HG02870 (cell line): Measurements from ENCODE around the gene ADAMTS8.

Experiments used
- ATAC-seq: cut with Tn5 transposase; IDR thresholded peaks from one replicate; pipeline ENCODE4 v1.9.1; 2021; ENCODE audit warnings: mild to moderate bottlenecking, moderate library complexity; ENCODE audit not compliant: unreplicated experiment

ADAMTS8 gene, protein sequence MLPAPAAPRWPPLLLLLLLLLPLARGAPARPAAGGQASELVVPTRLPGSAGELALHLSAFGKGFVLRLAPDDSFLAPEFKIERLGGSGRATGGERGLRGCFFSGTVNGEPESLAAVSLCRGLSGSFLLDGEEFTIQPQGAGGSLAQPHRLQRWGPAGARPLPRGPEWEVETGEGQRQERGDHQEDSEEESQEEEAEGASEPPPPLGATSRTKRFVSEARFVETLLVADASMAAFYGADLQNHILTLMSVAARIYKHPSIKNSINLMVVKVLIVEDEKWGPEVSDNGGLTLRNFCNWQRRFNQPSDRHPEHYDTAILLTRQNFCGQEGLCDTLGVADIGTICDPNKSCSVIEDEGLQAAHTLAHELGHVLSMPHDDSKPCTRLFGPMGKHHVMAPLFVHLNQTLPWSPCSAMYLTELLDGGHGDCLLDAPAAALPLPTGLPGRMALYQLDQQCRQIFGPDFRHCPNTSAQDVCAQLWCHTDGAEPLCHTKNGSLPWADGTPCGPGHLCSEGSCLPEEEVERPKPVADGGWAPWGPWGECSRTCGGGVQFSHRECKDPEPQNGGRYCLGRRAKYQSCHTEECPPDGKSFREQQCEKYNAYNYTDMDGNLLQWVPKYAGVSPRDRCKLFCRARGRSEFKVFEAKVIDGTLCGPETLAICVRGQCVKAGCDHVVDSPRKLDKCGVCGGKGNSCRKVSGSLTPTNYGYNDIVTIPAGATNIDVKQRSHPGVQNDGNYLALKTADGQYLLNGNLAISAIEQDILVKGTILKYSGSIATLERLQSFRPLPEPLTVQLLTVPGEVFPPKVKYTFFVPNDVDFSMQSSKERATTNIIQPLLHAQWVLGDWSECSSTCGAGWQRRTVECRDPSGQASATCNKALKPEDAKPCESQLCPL

DNA sequence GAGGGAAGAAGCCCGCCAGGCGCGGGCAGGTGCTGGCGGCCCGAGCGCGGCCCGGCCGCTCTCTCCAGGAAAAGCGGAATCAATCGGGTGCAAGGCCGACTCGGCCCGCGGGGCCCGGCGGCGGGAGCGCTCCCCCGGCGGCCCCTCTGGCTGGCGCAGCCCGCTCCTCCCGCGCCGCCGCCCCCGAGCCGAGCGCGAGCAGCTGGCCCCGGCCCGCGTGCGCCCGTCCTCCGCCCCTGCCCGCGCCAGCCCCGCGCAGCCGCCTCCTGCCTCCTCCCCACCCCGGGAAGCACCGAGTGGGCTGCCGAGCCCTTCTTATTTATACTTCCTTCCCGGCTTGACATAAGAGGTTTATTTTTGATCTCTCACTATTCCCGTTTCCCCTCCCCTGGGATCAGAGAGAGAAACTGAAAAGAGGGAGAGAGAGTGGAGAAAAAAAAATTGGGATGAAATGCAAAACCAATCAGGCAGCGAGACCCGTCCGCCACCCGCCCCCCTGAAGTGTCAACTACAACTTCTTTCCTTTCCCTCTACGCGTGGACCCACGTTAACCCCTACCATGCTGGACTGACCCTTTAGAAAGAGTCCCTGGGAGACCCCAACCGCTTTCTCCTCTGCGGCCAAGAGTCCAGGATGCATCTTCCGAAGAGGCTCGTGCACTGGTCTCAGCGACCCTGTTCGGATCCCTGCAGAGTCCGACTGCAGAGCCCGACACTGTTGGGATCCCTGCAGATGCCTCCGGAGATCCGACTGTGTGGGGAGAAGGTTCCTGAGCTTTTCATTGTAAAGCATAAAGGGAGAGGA, at the start of gene ADAMTS8:
Gene ADAMTS8 (minus strand): TSS at position 294 of the 804 bp plus-strand sequence. CDS start 323 bp downstream, outside the sequence.
- ATAC-seq, result no peak

DNA sequence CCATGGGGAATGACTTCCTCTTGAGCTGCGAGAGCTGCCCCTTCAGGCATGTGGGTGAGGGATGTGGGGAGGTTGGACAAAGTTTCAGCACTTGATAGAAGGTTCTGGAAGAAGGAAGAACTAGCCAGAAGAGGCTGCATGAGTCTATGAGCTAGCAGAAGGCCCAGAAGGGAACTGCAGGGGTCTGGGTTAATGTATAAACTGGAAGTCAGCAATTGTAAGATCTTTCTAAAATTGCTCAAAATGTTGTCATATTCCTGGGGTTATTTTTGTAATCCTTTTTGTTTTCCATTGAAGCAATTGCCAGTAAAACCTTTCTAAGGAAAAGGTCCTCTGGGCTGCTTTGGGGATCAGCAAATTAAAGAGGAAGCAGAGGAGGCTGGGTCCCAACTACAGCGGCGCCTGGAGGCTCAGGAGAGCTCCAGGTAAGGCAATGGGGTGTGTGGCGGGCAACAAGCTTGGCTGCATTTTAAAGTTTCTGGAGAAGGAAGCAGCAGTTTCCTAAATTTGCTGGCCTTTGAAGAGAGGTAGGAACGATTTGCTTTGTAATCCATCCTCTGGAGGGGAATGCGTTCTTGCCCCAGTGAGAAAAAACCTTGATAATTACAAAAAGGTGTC, 49.3 kb upstream of the ADAMTS8 start:
- ATAC-seq, result no peak

DNA sequence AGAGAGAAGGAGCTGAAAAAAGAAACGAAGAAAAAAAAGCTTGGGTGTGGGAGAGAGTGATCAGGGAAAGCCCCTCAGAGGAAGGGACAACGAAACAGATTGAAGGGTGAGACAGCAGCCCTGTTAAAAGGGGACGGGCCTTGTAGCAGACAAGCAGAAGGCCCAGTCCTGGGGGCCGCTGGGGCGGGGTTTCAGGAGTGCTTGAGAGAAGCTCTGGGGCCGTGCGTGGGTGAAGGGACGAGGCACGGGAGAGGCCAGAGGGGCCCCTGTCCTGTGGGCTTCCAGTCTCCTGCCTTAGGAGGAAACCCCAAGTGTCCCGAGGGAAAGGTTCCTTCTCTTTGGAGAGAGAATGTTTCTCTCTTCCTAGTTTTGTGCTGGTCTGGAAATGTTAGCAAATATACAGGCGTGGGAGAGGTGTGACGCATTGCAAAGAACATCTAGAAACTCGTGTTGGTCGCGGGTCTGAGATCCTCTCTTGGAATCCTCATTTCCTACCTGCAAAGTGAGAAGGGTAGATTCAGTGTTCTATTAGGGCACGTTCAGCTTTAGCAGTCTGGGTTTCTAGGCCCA, 48.6 kb upstream of the ADAMTS8 start:
- no peak for ATAC-seq

DNA sequence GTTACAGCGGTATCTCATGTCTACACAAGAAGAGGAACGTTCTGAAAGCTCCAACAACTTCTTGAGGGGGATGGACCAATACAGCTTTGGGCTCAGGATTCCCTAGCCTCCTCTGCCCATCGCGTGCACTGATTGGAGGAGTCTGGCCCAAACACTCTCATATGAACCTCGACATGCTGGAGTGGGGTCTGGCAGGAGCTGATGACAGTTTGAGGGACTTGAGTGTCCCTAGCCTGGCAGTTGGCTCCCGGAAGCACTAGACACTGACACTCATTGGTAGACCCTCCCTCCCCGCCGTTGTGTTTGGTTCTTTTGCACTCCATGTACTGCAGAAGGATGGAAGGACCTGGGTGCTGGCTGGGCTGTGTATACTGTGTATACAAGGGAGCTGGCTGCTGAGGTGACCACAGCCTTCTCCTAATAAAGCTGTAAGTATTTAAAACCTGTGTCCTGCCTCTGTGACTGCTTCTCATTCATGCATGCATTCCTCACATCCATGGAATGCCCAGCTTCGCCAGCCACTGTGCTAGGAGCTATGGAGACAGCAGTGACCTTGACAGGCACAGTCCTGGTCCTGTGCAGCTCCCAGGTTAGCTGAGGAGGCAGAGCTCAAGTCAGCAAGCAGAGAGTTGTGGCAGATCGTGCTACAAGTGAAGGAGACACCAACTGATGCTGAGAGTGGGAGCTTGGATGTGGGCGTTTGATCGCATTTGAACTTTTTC, 48.0 kb upstream of the ADAMTS8 start:
- no peak for ATAC-seq

DNA sequence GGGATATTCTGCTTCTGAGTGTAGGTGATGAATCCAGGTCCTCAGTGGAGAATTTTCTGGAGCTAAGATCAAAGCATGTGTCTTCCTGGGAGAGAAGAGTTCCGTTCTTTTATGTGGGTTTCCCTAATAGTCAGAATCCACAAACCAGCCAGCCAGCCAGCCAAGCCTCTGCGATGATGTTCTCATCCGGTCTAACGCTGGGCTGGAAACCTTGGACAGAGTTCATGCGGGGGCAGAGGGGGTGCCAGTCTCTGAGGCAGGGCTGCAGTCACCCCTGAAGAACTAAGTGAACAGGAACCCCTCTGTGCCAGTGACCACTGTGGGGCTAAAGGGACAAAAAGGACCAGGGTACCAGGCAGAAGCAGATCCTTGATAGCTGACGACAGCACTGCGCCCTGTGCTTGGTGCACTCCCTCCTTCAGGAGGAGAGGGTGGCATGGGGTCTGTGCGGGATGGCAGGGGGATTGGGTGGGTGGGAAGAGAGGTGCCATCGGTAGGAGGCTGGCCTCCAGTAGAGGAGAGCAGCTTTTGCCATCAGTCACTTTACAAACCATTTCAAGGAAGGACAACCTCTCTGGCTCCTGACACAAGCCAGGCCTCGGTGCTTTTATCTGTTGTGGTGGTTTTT, 47.1 kb upstream of the ADAMTS8 start:
- ATAC-seq, result no peak

DNA sequence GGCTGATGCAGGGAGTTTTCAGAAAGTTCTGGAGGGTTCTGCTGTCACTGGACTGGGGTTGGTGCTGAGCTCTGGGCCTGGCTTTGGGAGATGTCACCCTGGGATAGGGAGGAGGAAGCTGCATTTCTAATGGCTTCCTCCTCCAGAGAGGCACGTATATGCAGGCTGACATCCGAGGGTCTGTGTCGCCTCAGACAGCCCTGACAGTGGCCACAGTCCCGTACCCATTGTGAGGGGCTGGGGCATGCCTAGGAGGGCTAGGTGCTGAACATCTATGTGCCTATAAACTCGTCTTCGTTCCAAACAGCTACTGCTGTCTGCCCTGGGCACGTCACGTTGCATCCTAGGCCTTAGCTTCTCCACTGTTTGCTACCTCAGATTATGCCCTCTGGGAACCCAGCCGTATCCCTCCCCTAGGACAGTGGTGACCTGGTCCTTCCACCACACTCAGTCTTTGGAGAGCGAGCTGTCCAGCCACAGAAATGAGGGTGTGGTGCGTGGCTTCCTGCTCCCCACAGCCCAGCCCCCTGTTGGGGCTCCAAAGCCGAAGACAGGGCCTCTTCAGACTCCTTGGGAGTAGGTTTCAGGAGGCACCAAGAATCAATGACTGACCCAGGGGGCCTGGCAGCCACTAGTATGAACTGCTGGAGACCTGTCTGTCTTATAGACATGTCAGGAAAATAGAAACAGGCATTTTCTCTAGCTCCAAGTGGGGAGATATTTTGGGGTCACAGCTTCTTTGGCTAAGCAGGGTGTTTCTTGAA, 46.4 kb upstream of the ADAMTS8 start:
- ATAC-seq, result no peak

DNA sequence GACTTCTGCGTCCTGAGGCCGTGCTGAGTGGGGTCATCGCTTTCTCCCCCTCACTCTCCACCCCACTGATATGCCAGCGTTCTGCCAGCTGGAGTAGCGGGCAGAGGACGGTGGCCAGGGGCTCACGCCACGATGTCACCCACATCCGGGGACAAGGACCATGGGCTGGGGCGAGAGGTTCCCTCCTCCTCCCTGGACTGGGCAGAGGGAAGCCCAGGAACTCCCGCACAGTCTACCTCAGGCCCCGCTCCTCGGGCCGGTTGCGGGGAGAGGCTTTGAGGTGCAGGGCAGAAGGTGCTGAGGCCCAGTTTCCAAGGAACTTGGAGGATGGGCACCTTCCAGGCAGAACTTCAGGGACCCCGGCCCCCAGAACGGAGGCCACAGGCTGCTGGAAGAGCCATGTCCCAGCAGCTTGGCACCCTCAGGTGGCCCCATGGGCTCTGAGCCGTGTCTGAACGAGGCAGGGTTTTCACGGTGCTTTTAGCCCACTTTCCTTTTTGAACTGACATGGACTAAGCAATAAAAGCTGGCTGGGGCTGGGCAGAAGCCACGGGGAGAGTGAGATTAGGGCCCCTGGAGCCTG, 45.5 kb upstream of the ADAMTS8 start:
- ATAC-seq, result no peak

DNA sequence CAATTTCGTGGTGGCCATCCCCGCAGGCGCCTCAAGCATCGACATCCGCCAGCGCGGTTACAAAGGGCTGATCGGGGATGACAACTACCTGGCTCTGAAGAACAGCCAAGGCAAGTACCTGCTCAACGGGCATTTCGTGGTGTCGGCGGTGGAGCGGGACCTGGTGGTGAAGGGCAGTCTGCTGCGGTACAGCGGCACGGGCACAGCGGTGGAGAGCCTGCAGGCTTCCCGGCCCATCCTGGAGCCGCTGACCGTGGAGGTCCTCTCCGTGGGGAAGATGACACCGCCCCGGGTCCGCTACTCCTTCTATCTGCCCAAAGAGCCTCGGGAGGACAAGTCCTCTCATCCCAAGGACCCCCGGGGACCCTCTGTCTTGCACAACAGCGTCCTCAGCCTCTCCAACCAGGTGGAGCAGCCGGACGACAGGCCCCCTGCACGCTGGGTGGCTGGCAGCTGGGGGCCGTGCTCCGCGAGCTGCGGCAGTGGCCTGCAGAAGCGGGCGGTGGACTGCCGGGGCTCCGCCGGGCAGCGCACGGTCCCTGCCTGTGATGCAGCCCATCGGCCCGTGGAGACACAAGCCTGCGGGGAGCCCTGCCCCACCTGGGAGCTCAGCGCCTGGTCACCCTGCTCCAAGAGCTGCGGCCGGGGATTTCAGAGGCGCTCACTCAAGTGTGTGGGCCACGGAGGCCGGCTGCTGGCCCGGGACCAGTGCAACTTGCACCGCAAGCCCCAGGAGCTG, 44.8 kb upstream of the ADAMTS8 start:
- ATAC-seq, result no peak

DNA sequence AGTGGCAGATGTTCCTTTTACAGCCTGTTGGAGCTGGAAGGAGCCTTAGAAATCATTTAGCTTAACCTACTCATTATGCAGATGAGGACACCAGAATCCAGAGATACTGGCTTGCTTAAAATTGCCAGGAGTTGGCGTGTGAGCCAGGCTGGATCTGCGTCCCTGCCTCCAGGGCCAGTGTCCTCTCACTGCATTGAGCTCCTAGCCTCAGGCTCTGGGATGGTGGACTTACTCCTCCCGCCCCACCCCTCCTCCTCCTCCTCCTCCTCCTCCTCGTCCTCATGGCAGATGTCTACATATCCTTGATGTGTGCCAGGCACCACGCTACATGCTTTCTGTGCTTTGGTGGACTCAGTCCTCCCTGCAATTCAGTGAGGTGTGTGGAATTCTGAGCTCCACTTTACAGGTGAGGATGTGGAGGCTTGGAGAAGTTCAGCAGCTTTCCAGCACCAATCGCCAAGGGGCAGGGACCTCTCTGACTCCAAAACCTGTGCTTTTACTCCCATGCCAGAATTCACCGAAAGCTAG, 44.1 kb upstream of the ADAMTS8 start:
- ATAC-seq, result no peak

DNA sequence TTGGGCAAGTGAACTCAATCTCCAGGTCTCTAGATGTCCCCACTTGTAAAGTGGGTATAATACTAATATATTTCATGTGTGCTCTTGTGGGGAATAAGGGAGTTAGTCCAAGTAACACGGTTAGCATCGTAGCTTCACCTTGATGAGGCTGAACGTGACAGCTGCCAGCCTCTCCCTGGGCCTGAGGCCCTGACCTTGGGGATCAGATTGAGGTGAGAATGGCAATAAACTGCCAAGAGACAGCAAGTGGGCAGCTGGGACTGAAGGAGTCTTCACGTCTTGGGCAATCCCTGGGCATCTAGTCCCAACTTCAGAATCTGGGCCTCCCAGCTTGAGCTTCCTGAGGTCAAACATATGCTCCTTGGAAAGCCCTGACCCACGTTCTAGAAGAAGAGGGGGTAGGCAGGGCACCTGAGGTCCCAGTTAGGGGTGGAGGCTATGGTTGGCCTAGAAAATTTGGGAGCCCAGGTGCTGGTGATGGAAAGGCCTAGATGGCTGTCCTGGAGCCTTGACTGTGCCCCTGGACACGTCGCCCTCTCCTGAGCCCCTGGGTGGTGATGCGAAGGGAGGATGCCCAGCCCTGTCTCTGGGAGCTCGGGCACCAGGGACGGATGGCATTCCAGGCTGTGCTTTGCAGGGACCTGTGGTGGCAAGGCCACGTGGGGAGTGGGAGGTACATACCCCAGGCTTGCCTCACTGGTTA, 43.5 kb upstream of the ADAMTS8 start:
- ATAC-seq, result no peak

DNA sequence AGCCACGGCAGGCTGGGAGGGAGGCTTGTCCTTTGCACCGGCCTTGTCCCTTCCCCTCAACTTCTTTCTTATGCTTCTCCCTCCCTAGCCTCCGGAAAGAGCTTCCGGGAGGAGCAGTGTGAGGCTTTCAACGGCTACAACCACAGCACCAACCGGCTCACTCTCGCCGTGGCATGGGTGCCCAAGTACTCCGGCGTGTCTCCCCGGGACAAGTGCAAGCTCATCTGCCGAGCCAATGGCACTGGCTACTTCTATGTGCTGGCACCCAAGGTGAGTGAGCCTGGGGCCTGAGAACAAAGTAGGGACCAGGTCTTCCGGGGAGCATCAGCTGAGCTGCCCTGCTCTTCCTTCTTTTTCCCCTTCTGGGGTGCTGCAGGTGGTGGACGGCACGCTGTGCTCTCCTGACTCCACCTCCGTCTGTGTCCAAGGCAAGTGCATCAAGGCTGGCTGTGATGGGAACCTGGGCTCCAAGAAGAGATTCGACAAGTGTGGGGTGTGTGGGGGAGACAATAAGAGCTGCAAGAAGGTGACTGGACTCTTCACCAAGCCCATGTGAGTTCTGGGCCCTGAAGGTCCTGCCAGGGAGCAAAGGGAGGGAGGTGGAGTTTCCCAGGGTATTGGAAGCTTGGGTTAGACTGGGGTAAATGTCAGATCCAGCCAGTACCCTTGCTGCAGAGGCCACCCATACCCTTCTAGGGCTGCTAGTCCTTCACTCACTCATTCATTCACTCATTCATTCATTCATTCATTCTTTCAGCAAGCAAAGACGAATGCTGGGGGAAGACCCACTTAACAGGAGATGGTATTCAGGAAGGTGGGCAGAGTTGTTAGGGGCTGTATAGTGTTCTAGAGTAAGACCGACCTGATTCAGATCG, 42.7 kb upstream of the ADAMTS8 start:
- ATAC-seq, result no peak

DNA sequence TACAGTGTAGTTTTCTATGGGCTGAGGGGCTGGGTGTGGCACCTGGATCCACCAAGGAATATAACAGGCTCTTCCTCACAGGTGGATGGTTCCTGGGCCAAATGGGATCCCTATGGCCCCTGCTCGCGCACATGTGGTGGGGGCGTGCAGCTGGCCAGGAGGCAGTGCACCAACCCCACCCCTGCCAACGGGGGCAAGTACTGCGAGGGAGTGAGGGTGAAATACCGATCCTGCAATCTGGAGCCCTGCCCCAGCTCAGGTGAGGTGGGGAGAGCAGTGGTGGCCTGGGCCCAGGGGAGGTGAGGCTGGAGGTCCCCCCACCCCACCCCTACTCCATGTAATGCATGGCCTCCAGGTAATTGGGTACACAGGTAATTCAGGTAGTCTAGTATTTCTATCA, 40.8 kb upstream of the ADAMTS8 start:
- ATAC-seq, result no peak

DNA sequence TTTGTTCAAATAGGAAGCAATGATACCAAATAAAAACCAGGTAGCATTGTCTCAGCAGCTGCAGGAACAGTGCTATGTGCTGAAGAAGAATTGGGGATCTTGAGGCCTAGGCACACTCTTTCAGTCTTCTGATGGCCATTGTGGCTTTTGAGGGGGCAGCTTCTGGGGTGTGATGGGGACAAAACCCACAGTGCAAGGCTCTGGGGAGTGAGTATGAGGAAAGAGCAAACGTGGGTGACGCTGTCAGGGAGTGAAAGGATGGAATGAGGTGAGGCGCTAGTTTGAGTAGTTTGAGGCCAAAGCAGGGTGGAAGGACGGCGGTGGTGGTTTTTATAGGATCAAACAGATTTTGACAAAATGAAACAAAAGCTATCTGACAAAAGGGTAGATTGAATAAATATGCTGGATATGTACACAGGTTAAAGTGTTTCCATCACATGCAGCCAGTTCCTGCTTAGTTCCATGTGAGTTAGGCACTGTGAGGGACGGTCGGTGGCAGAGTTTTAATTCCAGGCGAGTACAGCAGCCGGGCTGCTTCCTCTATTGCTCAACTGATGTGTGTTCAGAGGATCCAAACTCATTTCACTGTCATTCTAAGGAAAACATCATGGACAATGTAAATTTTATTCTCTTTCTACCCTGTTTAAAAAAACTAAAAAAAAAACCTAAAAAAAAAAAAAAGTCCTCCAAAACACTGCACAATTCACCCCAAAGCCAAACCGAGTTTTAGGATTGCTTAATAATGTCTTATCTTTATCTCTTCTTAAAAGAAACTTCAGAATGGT, 38.9 kb upstream of the ADAMTS8 start:
- ATAC-seq, result no peak

DNA sequence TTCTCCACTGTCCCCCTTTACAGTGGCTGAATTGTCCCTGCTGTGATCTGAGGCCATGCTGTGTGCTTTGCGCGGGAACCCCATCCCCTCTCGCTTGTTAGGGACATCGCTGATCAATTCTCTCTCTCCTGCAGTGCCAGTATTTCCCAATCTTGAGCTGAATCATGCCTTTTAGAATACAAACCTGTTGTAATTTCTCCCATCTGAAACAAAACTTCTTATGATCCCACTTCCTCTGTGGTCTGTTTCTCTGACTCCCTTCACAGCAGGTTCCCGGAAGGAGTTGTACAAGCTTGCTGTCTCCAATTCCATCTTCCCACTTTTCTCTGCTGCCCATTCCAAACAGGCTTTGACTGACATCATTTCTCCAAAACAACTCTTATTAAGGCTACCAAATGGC, 36.9 kb upstream of the ADAMTS8 start:
- no peak for ATAC-seq

DNA sequence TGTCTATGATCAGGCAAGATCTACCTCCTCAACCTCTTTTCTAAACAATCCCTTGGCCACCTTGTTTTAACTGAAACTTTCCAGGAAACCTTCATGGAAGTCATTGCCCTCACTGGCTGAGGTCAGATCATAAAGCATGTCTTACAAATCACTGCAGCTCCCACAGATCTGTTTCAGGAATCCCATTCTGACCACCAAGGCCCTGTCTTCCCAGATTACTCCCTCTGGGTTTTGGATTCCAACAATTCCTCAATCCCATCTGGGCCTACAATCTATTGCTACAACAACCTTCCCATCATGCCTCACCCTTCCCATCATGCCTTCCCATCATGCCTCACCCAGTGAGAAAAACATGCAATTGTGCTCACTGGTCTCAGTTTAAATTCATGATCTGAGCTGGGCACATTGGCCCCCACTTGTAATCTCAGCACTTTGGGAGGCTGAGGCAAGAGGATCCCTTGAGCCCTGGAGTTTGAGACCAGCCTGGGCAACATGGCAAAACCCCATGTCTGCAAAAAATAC, 35.9 kb upstream of the ADAMTS8 start:
- ATAC-seq, result no peak
